ENCODE measurements around the gene RYR2.

RYR2 gene

GRCh38 chr1:237235091-237235490 lies 193.1 kb downstream of the RYR2 start:
- WGBS, 2 experiments, result 93 to 94% methylated on average over 3 of the region's 3 CpGs
- no peaks in the 10 kb centered on the region for H3K36me3 ChIP-seq (ENCODE audit: control insufficient read depth, insufficient read depth, low read length)
- H3K27me3 ChIP-seq (ENCODE audit: control insufficient read depth, insufficient read depth, low read length, poor library complexity, severe bottlenecking), result no peaks in the 10 kb centered on the region
- no peaks in the 10 kb centered on the region for H3K4me1 ChIP-seq (ENCODE audit: control insufficient read depth, insufficient read depth, low read length)
- no peaks in the 10 kb centered on the region for H3K9me3 ChIP-seq (ENCODE audit: control insufficient read depth, low read length)
- H3K4me3 ChIP-seq (ENCODE audit: insufficient read depth, low read depth, low read length), result no peak overlapping the region
- H3K27ac ChIP-seq (ENCODE audit: insufficient read depth, low read depth, low read length, poor library complexity, severe bottlenecking), result no peak overlapping the region

- no peak overlapping the region for H3K27ac ChIP-seq (ENCODE audit: insufficient read depth, low read depth, low read length, poor library complexity, severe bottlenecking)
- no peaks in the 10 kb centered on the region for H3K36me3 ChIP-seq (ENCODE audit: control insufficient read depth, insufficient read depth, low read length)
- H3K9me3 ChIP-seq (ENCODE audit: control insufficient read depth, low read length), result no peaks in the 10 kb centered on the region
- no peaks in the 10 kb centered on the region for H3K27me3 ChIP-seq (ENCODE audit: control insufficient read depth, insufficient read depth, low read length, poor library complexity, severe bottlenecking)
- WGBS, 2 experiments, result 80 to 88% methylated on average over 3 of the region's 3 CpGs
- H3K4me1 ChIP-seq (ENCODE audit: control insufficient read depth, insufficient read depth, low read length), result no peaks in the 10 kb centered on the region
- H3K4me3 ChIP-seq (ENCODE audit: insufficient read depth, low read depth, low read length), result no peak overlapping the region
Measured at GRCh38 chr1:237237721-237238120, 195.7 kb downstream of the RYR2 start.

- H3K4me3 ChIP-seq (ENCODE audit: insufficient read depth, low read depth, low read length), result no peak overlapping the region
- H3K4me1 ChIP-seq (ENCODE audit: control insufficient read depth, insufficient read depth, low read length), result no peaks in the 10 kb centered on the region
- H3K27me3 ChIP-seq (ENCODE audit: control insufficient read depth, insufficient read depth, low read length, poor library complexity, severe bottlenecking), result no peaks in the 10 kb centered on the region
- no peaks in the 10 kb centered on the region for H3K36me3 ChIP-seq (ENCODE audit: control insufficient read depth, insufficient read depth, low read length)
- no peak overlapping the region for H3K27ac ChIP-seq (ENCODE audit: insufficient read depth, low read depth, low read length, poor library complexity, severe bottlenecking)
- H3K9me3 ChIP-seq (ENCODE audit: control insufficient read depth, low read length), result no peaks in the 10 kb centered on the region
- WGBS, 2 experiments, result 54% methylated on average over 5 to 6 of the region's 6 CpGs
Measured at GRCh38 chr1:237239248-237239647, 197.3 kb downstream of the RYR2 start.

- Histone ChIP-seq H3K27ac (ENCODE audit: insufficient read depth, low read depth, low read length, poor library complexity, severe bottlenecking) (no peak overlapping the region), H3K4me1 (ENCODE audit: control insufficient read depth, insufficient read depth, low read length) (no peaks in the 10 kb centered on the region), H3K9me3 (ENCODE audit: control insufficient read depth, low read length) (no peaks in the 10 kb centered on the region), H3K27me3 (ENCODE audit: control insufficient read depth, insufficient read depth, low read length, poor library complexity, severe bottlenecking) (no peaks in the 10 kb centered on the region), H3K4me3 (ENCODE audit: insufficient read depth, low read depth, low read length) (no peak overlapping the region), H3K36me3 (ENCODE audit: control insufficient read depth, insufficient read depth, low read length) (no peaks in the 10 kb centered on the region)
- WGBS, 2 experiments, result 96 to 100% methylated on average over 3 of the region's 3 CpGs
Measured at GRCh38 chr1:237241038-237241437, 199.1 kb downstream of the RYR2 start.

- H3K4me1 ChIP-seq (ENCODE audit: control insufficient read depth, insufficient read depth, low read length), result no peaks in the 10 kb centered on the region
- no peak overlapping the region for H3K27ac ChIP-seq (ENCODE audit: insufficient read depth, low read depth, low read length, poor library complexity, severe bottlenecking)
- no peaks in the 10 kb centered on the region for H3K36me3 ChIP-seq (ENCODE audit: control insufficient read depth, insufficient read depth, low read length)
- WGBS, 2 experiments, result 95 to 97% methylated on average over 4 of the region's 4 CpGs
- no peaks in the 10 kb centered on the region for H3K9me3 ChIP-seq (ENCODE audit: control insufficient read depth, low read length)
- no peaks in the 10 kb centered on the region for H3K27me3 ChIP-seq (ENCODE audit: control insufficient read depth, insufficient read depth, low read length, poor library complexity, severe bottlenecking)
- no peak overlapping the region for H3K4me3 ChIP-seq (ENCODE audit: insufficient read depth, low read depth, low read length)
Measured at GRCh38 chr1:237244778-237245177, 202.8 kb downstream of the RYR2 start.

GRCh38 chr1:237247442-237247841 lies 205.5 kb downstream of the RYR2 start:
- no peaks in the 10 kb centered on the region for H3K9me3 ChIP-seq (ENCODE audit: control insufficient read depth, low read length)
- no peaks in the 10 kb centered on the region for H3K4me1 ChIP-seq (ENCODE audit: control insufficient read depth, insufficient read depth, low read length)
- H3K4me3 ChIP-seq (ENCODE audit: insufficient read depth, low read depth, low read length), result no peak overlapping the region
- no peaks in the 10 kb centered on the region for H3K27me3 ChIP-seq (ENCODE audit: control insufficient read depth, insufficient read depth, low read length, poor library complexity, severe bottlenecking)
- H3K36me3 ChIP-seq (ENCODE audit: control insufficient read depth, insufficient read depth, low read length), result no peaks in the 10 kb centered on the region
- H3K27ac ChIP-seq (ENCODE audit: insufficient read depth, low read depth, low read length, poor library complexity, severe bottlenecking), result no peak overlapping the region
- 91 to 96% methylated on average over 1 of the region's 1 CpG for WGBS, 2 experiments

- Histone ChIP-seq H3K4me3 (ENCODE audit: insufficient read depth, low read depth, low read length) (no peak overlapping the region), H3K27ac (ENCODE audit: insufficient read depth, low read depth, low read length, poor library complexity, severe bottlenecking) (no peak overlapping the region), H3K27me3 (ENCODE audit: control insufficient read depth, insufficient read depth, low read length, poor library complexity, severe bottlenecking) (no peaks in the 10 kb centered on the region), H3K9me3 (ENCODE audit: control insufficient read depth, low read length) (no peaks in the 10 kb centered on the region), H3K36me3 (ENCODE audit: control insufficient read depth, insufficient read depth, low read length) (no peaks in the 10 kb centered on the region), H3K4me1 (ENCODE audit: control insufficient read depth, insufficient read depth, low read length) (no peaks in the 10 kb centered on the region)
- WGBS, 2 experiments, result 92 to 94% methylated on average over 1 of the region's 1 CpG
Measured at GRCh38 chr1:237249120-237249519, 207.1 kb downstream of the RYR2 start.

GRCh38 chr1:237250055-237250454 lies 208.1 kb downstream of the RYR2 start:
- H3K27ac ChIP-seq (ENCODE audit: insufficient read depth, low read depth, low read length, poor library complexity, severe bottlenecking), result no peak overlapping the region
- no peaks in the 10 kb centered on the region for H3K36me3 ChIP-seq (ENCODE audit: control insufficient read depth, insufficient read depth, low read length)
- H3K4me3 ChIP-seq (ENCODE audit: insufficient read depth, low read depth, low read length), result no peak overlapping the region
- no peaks in the 10 kb centered on the region for H3K27me3 ChIP-seq (ENCODE audit: control insufficient read depth, insufficient read depth, low read length, poor library complexity, severe bottlenecking)
- 90 to 92% methylated on average over 3 of the region's 3 CpGs for WGBS, 2 experiments
- no peaks in the 10 kb centered on the region for H3K9me3 ChIP-seq (ENCODE audit: control insufficient read depth, low read length)
- H3K4me1 ChIP-seq (ENCODE audit: control insufficient read depth, insufficient read depth, low read length), result no peaks in the 10 kb centered on the region

- H3K4me3 ChIP-seq (ENCODE audit: insufficient read depth, low read depth, low read length), result no peak overlapping the region
- H3K27ac ChIP-seq (ENCODE audit: insufficient read depth, low read depth, low read length, poor library complexity, severe bottlenecking), result no peak overlapping the region
- H3K36me3 ChIP-seq (ENCODE audit: control insufficient read depth, insufficient read depth, low read length), result no peaks in the 10 kb centered on the region
- no peaks in the 10 kb centered on the region for H3K9me3 ChIP-seq (ENCODE audit: control insufficient read depth, low read length)
- H3K4me1 ChIP-seq (ENCODE audit: control insufficient read depth, insufficient read depth, low read length), result no peaks in the 10 kb centered on the region
- 100% methylated on average over 1 of the region's 1 CpG; no CpG with 5 or more reads in 1 of the 2 experiments for WGBS, 2 experiments
- H3K27me3 ChIP-seq (ENCODE audit: control insufficient read depth, insufficient read depth, low read length, poor library complexity, severe bottlenecking), result no peaks in the 10 kb centered on the region
Measured at GRCh38 chr1:237255071-237255470, 213.1 kb downstream of the RYR2 start.

- no peaks in the 10 kb centered on the region for H3K27me3 ChIP-seq (ENCODE audit: control insufficient read depth, insufficient read depth, low read length, poor library complexity, severe bottlenecking)
- H3K36me3 ChIP-seq (ENCODE audit: control insufficient read depth, insufficient read depth, low read length), result no peaks in the 10 kb centered on the region
- no peak overlapping the region for H3K27ac ChIP-seq (ENCODE audit: insufficient read depth, low read depth, low read length, poor library complexity, severe bottlenecking)
- no peaks in the 10 kb centered on the region for H3K4me1 ChIP-seq (ENCODE audit: control insufficient read depth, insufficient read depth, low read length)
- no peaks in the 10 kb centered on the region for H3K9me3 ChIP-seq (ENCODE audit: control insufficient read depth, low read length)
- H3K4me3 ChIP-seq (ENCODE audit: insufficient read depth, low read depth, low read length), result no peak overlapping the region
Measured at GRCh38 chr1:237258871-237259270, 216.9 kb downstream of the RYR2 start.

GRCh38 chr1:237261198-237261597 lies 219.2 kb downstream of the RYR2 start:
- Histone ChIP-seq H3K4me3 (ENCODE audit: insufficient read depth, low read depth, low read length) (no peak overlapping the region), H3K27ac (ENCODE audit: insufficient read depth, low read depth, low read length, poor library complexity, severe bottlenecking) (no peak overlapping the region), H3K36me3 (ENCODE audit: control insufficient read depth, insufficient read depth, low read length) (no peaks in the 10 kb centered on the region), H3K4me1 (ENCODE audit: control insufficient read depth, insufficient read depth, low read length) (no peaks in the 10 kb centered on the region), H3K27me3 (ENCODE audit: control insufficient read depth, insufficient read depth, low read length, poor library complexity, severe bottlenecking) (no peaks in the 10 kb centered on the region), H3K9me3 (ENCODE audit: control insufficient read depth, low read length) (no peaks in the 10 kb centered on the region)
- 90 to 96% methylated on average over 4 of the region's 4 CpGs for WGBS, 2 experiments
